AG04449 (cell line): Measurements from ENCODE around the gene ARHGAP26.
A peak's percentile ranks its signal among the peaks of the same experiment; 100 is the strongest.
"Not testable (repeated sequence)": the region's sequence is repeated elsewhere in the genome, so short reads cannot be mapped to it uniquely, and the experiment has no call there.

ENCODE experiments used
- CTCF ChIA-PET: fragments of 350-600 bp; formaldehyde crosslinking; extraction: SDS; loops from one replicate; lab custom pipeline; 2021; ENCODE audit warnings: antibody characterized with exemption; lab: Yijun Ruan, JAX
- POLR2A ChIA-PET: fragments of 400-600, 350-600 bp; formaldehyde crosslinking; extraction: SDS; loops from one replicate; lab custom pipeline; 2020; ENCODE audit warnings: antibody characterized with exemption, inconsistent platforms; lab: Yijun Ruan, JAX
- DNase-seq: peaks from one replicate; pipeline ENCODE4 v3.0.0-alpha.2; 2010; ENCODE audit warnings: low read depth, low spot score
- H3K4me3 ChIP-seq: 2 replicates; pipeline ENCODE4 v1.5.1; 2011; ENCODE audit warnings: low read depth, mild to moderate bottlenecking, control low read depth, low read length
- CTCF ChIP-seq: IDR thresholded peaks from one replicate; pipeline ENCODE4 v1.5.1; 2011; ENCODE audit warnings: mild to moderate bottlenecking, moderate library complexity, low read length, control low read depth, inconsistent platforms; ENCODE audit not compliant: insufficient read depth; ENCODE audit errors: missing control alignments

The ARHGAP26 gene

GRCh38 chr5:143086908-143087637, 316.9 kb downstream of the ARHGAP26 start:
- ChIA-PET CTCF (no interaction called here), POLR2A (interaction anchor here (1.0 kb wide), 1 partner anchor 26 kb away, joined by 3 read pairs; no protein-coding TSS in a partner anchor)
- peak; percentile 63 for DNase-seq

GRCh38 chr5:143088702-143089101, 318.5 kb downstream of the ARHGAP26 start:
- DNase-seq, POLR2A ChIA-PET, CTCF ChIA-PET, H3K4me3 ChIP-seq: not testable (repeated sequence)

More at GRCh38 chr5:143086908-143087637, 316.9 kb downstream of the ARHGAP26 start:
- TF ChIP-seq CTCF, result no peak
- no peak overlapping the region for H3K4me3 ChIP-seq

- DNase-seq, CTCF ChIA-PET, H3K4me3 ChIP-seq, POLR2A ChIA-PET: not testable (repeated sequence)
Observed at GRCh38 chr5:143090044-143090443, 319.9 kb downstream of the ARHGAP26 start.

- CTCF ChIA-PET, POLR2A ChIA-PET, DNase-seq, H3K4me3 ChIP-seq: not testable (repeated sequence)
Observed at GRCh38 chr5:143092711-143093451, 322.7 kb downstream of the ARHGAP26 start.

- ChIA-PET POLR2A (no interaction called here), CTCF (no interaction called here)
- H3K4me3 ChIP-seq, result no peak overlapping the region
- no peak for TF ChIP-seq CTCF
- no peak for DNase-seq
Observed at GRCh38 chr5:143093452-143094086, 323.4 kb downstream of the ARHGAP26 start.

- CTCF ChIA-PET, result no interaction called here
- POLR2A ChIA-PET, result no interaction called here
- DNase-seq, result no peak
- H3K4me3 ChIP-seq, result no peak overlapping the region
- TF ChIP-seq CTCF, result no peak
Observed at GRCh38 chr5:143094087-143094521, 323.9 kb downstream of the ARHGAP26 start.

GRCh38 chr5:143094608-143095007, 324.4 kb downstream of the ARHGAP26 start:
- POLR2A ChIA-PET, H3K4me3 ChIP-seq, DNase-seq, CTCF ChIA-PET: not testable (repeated sequence)

- no peak for DNase-seq
- POLR2A ChIA-PET, result no interaction called here
- no peak for TF ChIP-seq CTCF
- H3K4me3 ChIP-seq, result no peak overlapping the region
- CTCF ChIA-PET, result interaction anchor here (0.6 to 2.0 kb wide), 2 partner anchors 9 to 104 kb away, joined by 3 to 5 read pairs; no protein-coding TSS in a partner anchor
Observed at GRCh38 chr5:143101121-143101520, 330.9 kb downstream of the ARHGAP26 start.
